Measurements from ENCODE around the gene EVI5L. TPM values are rescaled to one million over a fixed set of nuclear protein-coding genes. Genes with fewer than 3 reads are reported as not detected.

Gene EVI5L
- polyA plus RNA-seq, 1 of the 3 experiments (the other 2 are of a cell fraction): 9.7 TPM

- Histone ChIP-seq H2AFZ (ENCODE audit: low read depth) (no peak overlapping the region), H3K9ac (no peak overlapping the region), H3K27ac (ENCODE audit: low read depth in 2 of 2, low read length in 1 of 2) (no peak overlapping the region), H3K4me2 (no peak overlapping the region), H3F3A (replicated peaks; ENCODE audit: insufficient read depth) (no peaks in the 10 kb centered on the region), H3K4me3 (ENCODE audit: low read depth in 2 of 2, low read length in 1 of 2) (no peak overlapping the region), H3K36me3 (replicated peaks in 1 of 2; ENCODE audit: control insufficient read depth in 1 of 2, insufficient read depth in 2 of 2, low read length in 1 of 2) (no peaks in the 10 kb centered on the region), H3K4me1 (ENCODE audit: control insufficient read depth in 1 of 2, insufficient read depth in 2 of 2, low read depth in 1 of 2, low read length in 1 of 2) (peaks cover 0 to 6% of the 10 kb centered on the region in 2 experiments; a peak in 2 of 4 replicates), H3K9me3 (no peaks in the 10 kb centered on the region), H3K27me3 (ENCODE audit: insufficient read depth) (peaks cover 23% of the 10 kb centered on the region; the same call in 1 of the 2 replicates), H3K79me2 (ENCODE audit: insufficient read depth) (no peaks in the 10 kb centered on the region), H3K9me2 (no peaks in the 10 kb centered on the region), H4K20me1 (ENCODE audit: insufficient read depth) (no peaks in the 10 kb centered on the region)
- DNase-seq: no peak
- no peak for TF ChIP-seq TEAD4 (IDR thresholded peaks at IDR 0.05; ENCODE audit: borderline replicate concordance, insufficient read depth)
- TF ChIP-seq JUND (IDR thresholded peaks at IDR 0.05): no peak
- TF ChIP-seq FOSL2 (IDR thresholded peaks at IDR 0.05; ENCODE audit: borderline replicate concordance, low read depth): no peak
- no peak for TF ChIP-seq RXRA (IDR thresholded peaks at IDR 0.05; ENCODE audit: borderline replicate concordance, low read depth)
- TF ChIP-seq EZH2phosphoT487 (IDR thresholded peaks at IDR 0.05; ENCODE audit: borderline replicate concordance, low read depth): no peak
- no peak for TF ChIP-seq MAX (IDR thresholded peaks at IDR 0.05; ENCODE audit: low read depth)
- TF ChIP-seq GABPA (IDR thresholded peaks at IDR 0.05; ENCODE audit: low read depth): no peak
- TF ChIP-seq TAF1 (IDR thresholded peaks at IDR 0.05; ENCODE audit: borderline replicate concordance, low read depth, low read length): no peak
- no peak for TF ChIP-seq RAD21 (IDR thresholded peaks at IDR 0.05; ENCODE audit: low read length)
- POLR2A ChIA-PET: no interaction called here
- 73% methylated on average over 1 of the region's 1 CpG for WGBS (ENCODE audit: low lambda C conversion rate)
- CTCF ChIA-PET: interaction anchor here (1.9 kb wide), 1 partner anchor 18 kb away, joined by 6 read pairs; no protein-coding TSS in a partner anchor
These were observed 12.2 kb upstream of the EVI5L start for GRCh38 chr19:7817801-7818200.

GRCh38 chr19:7818806-7819205 is 11.2 kb upstream of the EVI5L start:
- H3K4me2 ChIP-seq: no peak overlapping the region
- TF ChIP-seq SMC3 (IDR thresholded peaks at IDR 0.05; ENCODE audit: low read depth, low read length) (no peak), NRF1 (IDR thresholded peaks at IDR 0.05; ENCODE audit: low read depth, low read length) (no peak), SIN3A (IDR thresholded peaks at IDR 0.05; ENCODE audit: borderline replicate concordance, low read depth, low read length) (no peak), USF2 (IDR thresholded peaks at IDR 0.05; ENCODE audit: borderline replicate concordance, low read depth, low read length) (no peak), EZH2phosphoT487 (IDR thresholded peaks at IDR 0.05; ENCODE audit: borderline replicate concordance, low read depth) (no peak), MEF2A (IDR thresholded peaks at IDR 0.05; ENCODE audit: borderline replicate concordance, low read depth) (no peak), MAX (IDR thresholded peaks at IDR 0.05; ENCODE audit: low read depth) (no peak), FOSL2 (IDR thresholded peaks at IDR 0.05; ENCODE audit: borderline replicate concordance, low read depth) (no peak), EP300 (IDR thresholded peaks at IDR 0.05; ENCODE audit: borderline replicate concordance in 1 of 2, low read depth in 1 of 2, low read length in 1 of 2) (no peak), JUND (IDR thresholded peaks at IDR 0.05) (no peak), POLR2AphosphoS5 (IDR thresholded peaks at IDR 0.05; ENCODE audit: low read depth, low read length) (no peak), PBX3 (IDR thresholded peaks at IDR 0.05) (no peak), CTCF (IDR thresholded peaks at IDR 0.05) (no peak), RAD21 (IDR thresholded peaks at IDR 0.05; ENCODE audit: low read length) (no peak), ELF1 (IDR thresholded peaks at IDR 0.05) (no peak), MXI1 (IDR thresholded peaks at IDR 0.05; ENCODE audit: low read depth, low read length) (no peak)
- no peak overlapping the region for H3K9ac ChIP-seq
- peaks cover 0 to 6% of the 10 kb centered on the region in 2 experiments; a peak in 2 of 4 replicates for H3K4me1 ChIP-seq (ENCODE audit: control insufficient read depth in 1 of 2, insufficient read depth in 2 of 2, low read depth in 1 of 2, low read length in 1 of 2)
- H3F3A ChIP-seq (replicated peaks; ENCODE audit: insufficient read depth): no peaks in the 10 kb centered on the region
- peaks cover 23% of the 10 kb centered on the region; the same call in 1 of the 2 replicates for H3K27me3 ChIP-seq (ENCODE audit: insufficient read depth)
- ChIA-PET CTCF (interaction anchor here (1.3 to 1.9 kb wide), 2 partner anchors 19 to 250 kb away, joined by 4 to 6 read pairs; no protein-coding TSS in a partner anchor), POLR2A (no interaction called here)
- no peak for DNase-seq
- H3K36me3 ChIP-seq (replicated peaks in 1 of 2; ENCODE audit: control insufficient read depth in 1 of 2, insufficient read depth in 2 of 2, low read length in 1 of 2): no peaks in the 10 kb centered on the region
- no peak overlapping the region for H3K4me3 ChIP-seq (ENCODE audit: low read depth in 2 of 2, low read length in 1 of 2)
- no peaks in the 10 kb centered on the region for H4K20me1 ChIP-seq (ENCODE audit: insufficient read depth)
- no peaks in the 10 kb centered on the region for H3K9me3 ChIP-seq
- no peaks in the 10 kb centered on the region for H3K79me2 ChIP-seq (ENCODE audit: insufficient read depth)
- no peaks in the 10 kb centered on the region for H3K9me2 ChIP-seq
- WGBS (ENCODE audit: low lambda C conversion rate): 13% methylated on average over 2 of the region's 2 CpGs
- no peak overlapping the region for H2AFZ ChIP-seq (ENCODE audit: low read depth)
- H3K27ac ChIP-seq (ENCODE audit: low read depth in 2 of 2, low read length in 1 of 2): no peak overlapping the region
